ENCODE measurements around the gene PTPRCAP.

- no peak for TF ChIP-seq RAD21 (conservative IDR thresholded peaks at IDR 0.05)
- no peak for TF ChIP-seq CTCF (IDR thresholded peaks at IDR 0.05; ENCODE audit: poor library complexity, severe bottlenecking)
Measured at GRCh38 chr11:67404515-67405195, 32.8 kb downstream of the PTPRCAP start.

All from neural cell (in vitro differentiated cells).